ENCODE data around the gene HFE. TPM values are rescaled to one million over a fixed set of nuclear protein-coding genes. Genes with fewer than 3 reads are reported as not detected.
"Not testable (repeated sequence)": the region's sequence is repeated elsewhere in the genome, so short reads cannot be mapped to it uniquely, and the experiment has no call there.

HFE gene
- polyA plus RNA-seq, 1 donor from 2014 or later = not detected

- no peak overlapping the region for H3K9ac ChIP-seq (ENCODE audit: low read length)
- no peaks in the 10 kb centered on the region for H3K9me2 ChIP-seq (ENCODE audit: insufficient read depth, low read length)
- no peaks in the 10 kb centered on the region for H3K27me3 ChIP-seq (ENCODE audit: insufficient read depth, low read depth, low read length)
- no peaks in the 10 kb centered on the region for H3K9me3 ChIP-seq (ENCODE audit: low read length)
- no peak overlapping the region for H3K4me3 ChIP-seq (ENCODE audit: low read length)
- no peak overlapping the region for H2AFZ ChIP-seq (ENCODE audit: low read depth, low read length)
- TF ChIP-seq CTCF (IDR thresholded peaks at IDR 0.05; ENCODE audit: poor library complexity, severe bottlenecking) (no peak), EZH2 (IDR thresholded peaks at IDR 0.05; ENCODE audit: borderline replicate concordance, insufficient read depth, low read length, poor library complexity, severe bottlenecking) (no peak), POLR2AphosphoS5 (IDR thresholded peaks at IDR 0.05) (no peak), MXI1 (conservative IDR thresholded peaks at IDR 0.05; ENCODE audit: poor library complexity, severe bottlenecking) (no peak), EP300 (conservative IDR thresholded peaks at IDR 0.05; ENCODE audit: poor library complexity, severe bottlenecking) (no peak), SMC3 (conservative IDR thresholded peaks at IDR 0.05; ENCODE audit: poor library complexity) (no peak), REST (IDR thresholded peaks at IDR 0.05; ENCODE audit: borderline replicate concordance) (no peak), RAD21 (conservative IDR thresholded peaks at IDR 0.05) (no peak), TAF1 (IDR thresholded peaks at IDR 0.05; ENCODE audit: low read depth) (no peak)
- no peaks in the 10 kb centered on the region for H3F3A ChIP-seq (ENCODE audit: insufficient read depth, low read length, poor library complexity, severe bottlenecking)
- no peaks in the 10 kb centered on the region for H3K79me2 ChIP-seq (replicated peaks; ENCODE audit: insufficient read depth, low read length)
- no peaks in the 10 kb centered on the region for H4K20me1 ChIP-seq (ENCODE audit: insufficient read depth)
- no peak overlapping the region for H3K4me2 ChIP-seq (ENCODE audit: low read length)
- H3K36me3 ChIP-seq (ENCODE audit: insufficient read depth, low read length) = no peaks in the 10 kb centered on the region
- H3K27ac ChIP-seq (ENCODE audit: low read length) = no peak overlapping the region
Observed at GRCh38 chr6:26045065-26045927, 41.9 kb upstream of the HFE start.

DNA sequence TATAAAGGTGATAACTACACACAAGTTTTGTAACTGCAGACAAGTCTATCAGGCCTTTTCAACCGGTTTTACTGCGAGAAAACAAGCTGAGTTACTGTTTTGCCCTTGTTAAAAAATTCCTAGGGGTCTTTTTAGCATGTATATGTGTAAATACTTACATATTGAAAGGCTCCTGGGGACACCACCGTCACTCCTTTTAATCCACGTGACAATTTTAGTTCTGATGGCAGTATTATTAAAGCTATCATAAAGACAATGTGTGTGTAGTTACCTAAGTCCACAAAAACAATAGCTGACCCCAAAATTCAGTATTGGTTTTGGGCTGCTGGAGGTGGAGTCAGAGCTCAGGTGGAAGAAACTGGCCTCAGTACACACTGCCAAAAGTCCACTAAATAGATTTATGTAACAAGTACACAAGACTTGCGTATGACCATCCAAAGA lies 41.3 kb upstream of the HFE start:
- Histone ChIP-seq H3K9me3 (ENCODE audit: low read length) (no peaks in the 10 kb centered on the region), H3K9me2 (ENCODE audit: insufficient read depth, low read length) (no peaks in the 10 kb centered on the region), H3F3A (ENCODE audit: insufficient read depth, low read length, poor library complexity, severe bottlenecking) (no peaks in the 10 kb centered on the region), H3K79me2 (replicated peaks; ENCODE audit: insufficient read depth, low read length) (no peaks in the 10 kb centered on the region), H3K9ac (ENCODE audit: low read length) (no peak overlapping the region), H2AFZ (ENCODE audit: low read depth, low read length) (no peak overlapping the region), H3K27me3 (ENCODE audit: insufficient read depth, low read depth, low read length) (no peaks in the 10 kb centered on the region), H3K4me2 (ENCODE audit: low read length) (no peak overlapping the region), H3K36me3 (ENCODE audit: insufficient read depth, low read length) (no peaks in the 10 kb centered on the region), H3K27ac (ENCODE audit: low read length) (no peak overlapping the region), H4K20me1 (ENCODE audit: insufficient read depth) (no peaks in the 10 kb centered on the region), H3K4me3 (ENCODE audit: low read length) (no peak overlapping the region)
- TF ChIP-seq EP300 (conservative IDR thresholded peaks at IDR 0.05; ENCODE audit: poor library complexity, severe bottlenecking) (no peak), RAD21 (conservative IDR thresholded peaks at IDR 0.05) (no peak), SMC3 (conservative IDR thresholded peaks at IDR 0.05; ENCODE audit: poor library complexity) (no peak), EZH2 (IDR thresholded peaks at IDR 0.05; ENCODE audit: borderline replicate concordance, insufficient read depth, low read length, poor library complexity, severe bottlenecking) (no peak), TAF1 (IDR thresholded peaks at IDR 0.05; ENCODE audit: low read depth) (no peak), REST (IDR thresholded peaks at IDR 0.05; ENCODE audit: borderline replicate concordance) (no peak), POLR2AphosphoS5 (IDR thresholded peaks at IDR 0.05) (no peak), CTCF (IDR thresholded peaks at IDR 0.05; ENCODE audit: poor library complexity, severe bottlenecking) (no peak), MXI1 (conservative IDR thresholded peaks at IDR 0.05; ENCODE audit: poor library complexity, severe bottlenecking) (no peak)

DNA sequence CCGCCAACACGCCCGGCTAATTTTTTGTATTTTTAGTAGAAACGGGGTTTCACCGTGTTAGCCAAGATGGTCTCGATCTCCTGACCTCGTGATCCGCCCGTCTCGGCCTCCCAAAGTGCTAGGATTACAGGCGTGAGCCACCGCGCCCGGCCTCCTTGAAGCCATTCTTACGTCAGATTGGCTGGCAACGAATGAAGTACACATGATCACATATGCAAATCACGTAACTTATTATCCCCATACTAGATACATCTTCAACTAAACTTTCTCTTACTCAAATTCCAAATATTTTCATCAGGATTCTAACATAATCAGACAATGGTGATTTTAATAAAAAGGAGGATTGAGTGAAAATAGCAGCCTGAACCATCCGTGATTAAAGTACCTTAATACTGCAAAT lies 39.9 kb upstream of the HFE start:
- H3K9me3 ChIP-seq (ENCODE audit: low read length); H4K20me1 ChIP-seq (ENCODE audit: insufficient read depth); H3K27me3 ChIP-seq (ENCODE audit: insufficient read depth, low read depth, low read length); H3K9ac ChIP-seq (ENCODE audit: low read length); H3K4me2 ChIP-seq (ENCODE audit: low read length); H3K9me2 ChIP-seq (ENCODE audit: insufficient read depth, low read length); H3K36me3 ChIP-seq (ENCODE audit: insufficient read depth, low read length); H2AFZ ChIP-seq (ENCODE audit: low read depth, low read length); H3F3A ChIP-seq (ENCODE audit: insufficient read depth, low read length, poor library complexity, severe bottlenecking); H3K79me2 ChIP-seq (replicated peaks; ENCODE audit: insufficient read depth, low read length); H3K4me3 ChIP-seq (ENCODE audit: low read length); H3K27ac ChIP-seq (ENCODE audit: low read length): not testable (repeated sequence)
